Measurements from ENCODE around the gene ERICH2.

ERICH2 gene

DNA sequence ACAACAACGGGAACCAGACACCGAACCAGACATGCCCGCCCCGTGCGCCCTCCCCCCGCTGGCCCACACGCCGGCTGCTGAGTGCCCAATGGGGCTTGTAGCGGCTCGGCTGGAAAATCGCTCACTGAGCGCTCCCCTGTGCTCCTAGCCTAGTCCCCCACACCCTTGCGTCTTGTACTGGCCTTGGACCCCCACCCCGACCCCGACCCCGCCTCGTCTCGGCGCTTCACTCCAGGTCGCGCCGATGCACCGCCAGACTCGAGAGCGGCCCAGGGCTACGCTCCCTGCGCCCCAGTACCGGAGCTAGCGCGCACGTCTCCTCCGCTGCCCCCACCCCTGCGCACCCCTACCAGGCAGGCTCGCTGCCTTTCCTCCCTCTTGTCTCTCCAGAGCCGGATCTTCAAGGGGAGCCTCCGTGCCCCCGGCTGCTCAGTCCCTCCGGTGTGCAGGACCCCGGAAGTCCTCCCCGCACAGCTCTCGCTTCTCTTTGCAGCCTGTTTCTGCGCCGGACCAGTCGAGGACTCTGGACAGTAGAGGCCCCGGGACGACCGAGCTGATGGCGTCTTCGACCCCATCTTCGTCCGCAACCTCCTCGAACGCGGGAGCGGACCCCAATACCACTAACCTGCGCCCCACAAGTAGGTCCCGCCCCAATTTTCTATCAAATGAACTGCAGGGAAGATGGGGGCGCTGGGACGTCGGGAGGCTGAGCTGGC lies 48.0 kb downstream of the ERICH2 start:
- TF ChIP-seq, protein P1, sequence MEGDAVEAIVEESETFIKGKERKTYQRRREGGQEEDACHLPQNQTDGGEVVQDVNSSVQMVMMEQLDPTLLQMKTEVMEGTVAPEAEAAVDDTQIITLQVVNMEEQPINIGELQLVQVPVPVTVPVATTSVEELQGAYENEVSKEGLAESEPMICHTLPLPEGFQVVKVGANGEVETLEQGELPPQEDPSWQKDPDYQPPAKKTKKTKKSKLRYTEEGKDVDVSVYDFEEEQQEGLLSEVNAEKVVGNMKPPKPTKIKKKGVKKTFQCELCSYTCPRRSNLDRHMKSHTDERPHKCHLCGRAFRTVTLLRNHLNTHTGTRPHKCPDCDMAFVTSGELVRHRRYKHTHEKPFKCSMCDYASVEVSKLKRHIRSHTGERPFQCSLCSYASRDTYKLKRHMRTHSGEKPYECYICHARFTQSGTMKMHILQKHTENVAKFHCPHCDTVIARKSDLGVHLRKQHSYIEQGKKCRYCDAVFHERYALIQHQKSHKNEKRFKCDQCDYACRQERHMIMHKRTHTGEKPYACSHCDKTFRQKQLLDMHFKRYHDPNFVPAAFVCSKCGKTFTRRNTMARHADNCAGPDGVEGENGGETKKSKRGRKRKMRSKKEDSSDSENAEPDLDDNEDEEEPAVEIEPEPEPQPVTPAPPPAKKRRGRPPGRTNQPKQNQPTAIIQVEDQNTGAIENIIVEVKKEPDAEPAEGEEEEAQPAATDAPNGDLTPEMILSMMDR (IDR thresholded peaks at IDR 0.05; ENCODE audit: low read depth, low read length): no peak
- no peak for DNase-seq (ENCODE audit: extremely low read depth, low read depth)

DNA sequence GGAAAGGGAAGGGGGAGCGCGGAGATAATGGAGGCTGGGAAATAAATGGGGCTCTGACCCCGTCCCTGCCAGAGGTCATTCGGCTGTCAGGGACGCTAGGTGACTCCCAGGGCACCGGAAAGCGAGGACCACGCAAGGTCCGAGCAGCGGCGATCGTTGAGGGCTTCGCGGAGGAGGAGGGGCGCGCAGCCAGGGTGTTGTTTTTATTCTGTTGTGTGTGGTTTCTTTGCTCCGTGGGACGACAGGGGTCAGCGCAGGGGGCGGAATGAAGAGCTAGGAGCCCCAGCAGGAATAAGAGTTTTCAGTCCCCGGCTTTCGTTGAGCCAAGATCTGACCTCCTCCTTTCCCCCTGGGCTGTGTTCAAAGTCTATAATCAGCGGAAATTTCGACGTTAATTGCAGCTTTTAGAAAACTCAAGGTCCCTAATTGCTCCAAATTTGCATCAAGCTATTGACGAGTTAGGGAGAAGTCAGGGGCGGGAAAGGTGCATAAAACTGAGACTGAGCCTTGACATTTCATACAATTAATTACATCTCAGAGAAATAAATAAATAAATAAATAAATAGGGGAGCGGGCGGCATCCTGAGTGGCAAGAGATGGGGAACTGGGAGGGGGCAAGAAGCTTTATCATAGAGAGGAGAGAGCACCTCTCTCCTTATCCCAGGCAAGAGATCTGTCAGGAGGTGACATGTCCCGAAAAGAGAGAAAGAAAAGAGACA lies 48.7 kb downstream of the ERICH2 start:
- no peak for DNase-seq (ENCODE audit: extremely low read depth, low read depth)
- TF ChIP-seq, protein P1 (IDR thresholded peaks at IDR 0.05; ENCODE audit: low read depth, low read length): no peak

DNA sequence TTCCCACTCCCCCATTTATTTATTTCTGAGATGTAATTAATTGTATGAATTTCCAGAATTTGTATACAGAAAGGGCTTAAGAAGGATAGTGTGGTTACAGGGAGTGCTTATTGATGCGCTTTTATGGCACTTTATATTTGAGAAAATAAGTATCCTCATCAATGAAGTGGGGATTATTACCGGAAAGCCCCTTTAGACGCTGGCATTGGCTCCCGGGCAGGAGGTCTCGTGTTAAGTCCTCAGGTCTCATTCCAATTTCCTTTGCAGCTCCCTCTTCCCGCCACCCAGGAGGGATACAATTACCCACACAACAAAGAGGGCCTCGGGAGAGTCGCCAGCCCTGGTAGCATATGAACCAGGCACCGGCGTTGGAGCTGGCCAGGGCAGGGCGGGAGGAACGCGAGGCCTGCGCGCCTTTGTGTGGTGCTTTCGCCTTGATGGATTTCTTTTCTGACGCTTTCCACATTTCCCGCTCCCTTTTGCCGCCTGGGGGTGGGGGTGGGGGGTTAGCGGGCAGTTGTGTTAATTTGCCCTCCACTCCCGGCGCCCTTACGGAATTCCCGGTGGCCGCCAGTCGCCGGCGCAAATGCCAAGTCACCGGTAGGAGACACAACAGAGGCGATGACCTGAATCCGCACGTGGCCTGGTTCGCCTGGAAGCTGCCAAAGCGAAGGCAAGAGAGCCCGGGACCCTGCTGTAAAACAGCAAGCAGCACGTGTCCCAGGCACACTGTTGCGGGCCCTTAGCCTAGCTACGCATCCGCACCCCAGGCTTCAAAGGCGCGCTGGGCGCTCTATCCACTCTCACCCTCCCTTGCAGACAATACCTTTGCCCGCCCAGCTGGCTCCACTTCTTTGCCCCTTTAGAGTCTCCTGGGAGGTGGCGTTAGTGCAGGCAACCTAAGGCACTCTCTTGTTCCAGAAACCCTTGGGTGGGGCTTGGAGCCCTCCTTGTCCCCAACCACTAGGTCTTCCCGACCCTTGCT lies 49.8 kb downstream of the ERICH2 start:
- TF ChIP-seq, protein P1 (IDR thresholded peaks at IDR 0.05; ENCODE audit: low read depth, low read length): no peak
- no peak for DNase-seq (ENCODE audit: extremely low read depth, low read depth)

DNA sequence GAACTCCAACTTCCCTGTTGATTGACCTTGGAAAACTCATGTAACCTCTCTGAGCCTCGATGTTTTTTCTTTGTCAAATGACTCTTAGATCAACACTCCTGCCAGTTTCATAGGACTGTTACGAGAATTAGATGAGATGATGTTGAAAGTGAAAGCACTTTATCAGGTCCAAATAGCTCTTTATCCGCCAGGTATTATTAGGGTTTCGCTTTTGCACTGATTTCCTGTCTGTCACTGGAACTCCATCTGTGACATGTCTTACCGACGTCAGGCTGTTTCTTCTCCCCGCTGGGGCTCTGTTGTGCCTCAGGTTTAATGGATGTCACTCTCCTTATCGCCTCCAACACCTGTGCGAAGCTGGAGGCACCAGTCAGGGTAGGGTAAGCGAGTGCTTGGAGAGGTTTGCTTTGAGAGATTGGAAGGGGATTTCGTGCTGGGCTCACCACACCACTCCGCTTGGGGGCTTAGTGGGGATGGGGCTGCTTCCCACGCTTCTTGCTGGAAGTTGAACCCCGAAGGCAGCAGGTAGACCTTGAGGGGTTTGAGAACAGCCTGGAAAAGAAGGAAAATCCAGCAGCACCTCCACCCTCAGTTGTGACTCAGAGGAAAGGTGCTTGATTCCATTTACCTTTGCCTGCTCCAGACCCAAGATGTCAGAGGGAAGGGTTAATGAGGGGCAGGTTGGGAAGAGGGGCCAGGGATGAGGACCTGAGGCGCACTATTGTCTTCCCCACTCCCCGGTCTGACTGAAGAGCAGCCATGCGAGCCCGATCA lies 50.8 kb downstream of the ERICH2 start:
- no peak for DNase-seq (ENCODE audit: extremely low read depth, low read depth)
- TF ChIP-seq, protein P1 (IDR thresholded peaks at IDR 0.05; ENCODE audit: low read depth, low read length): no peak

DNA sequence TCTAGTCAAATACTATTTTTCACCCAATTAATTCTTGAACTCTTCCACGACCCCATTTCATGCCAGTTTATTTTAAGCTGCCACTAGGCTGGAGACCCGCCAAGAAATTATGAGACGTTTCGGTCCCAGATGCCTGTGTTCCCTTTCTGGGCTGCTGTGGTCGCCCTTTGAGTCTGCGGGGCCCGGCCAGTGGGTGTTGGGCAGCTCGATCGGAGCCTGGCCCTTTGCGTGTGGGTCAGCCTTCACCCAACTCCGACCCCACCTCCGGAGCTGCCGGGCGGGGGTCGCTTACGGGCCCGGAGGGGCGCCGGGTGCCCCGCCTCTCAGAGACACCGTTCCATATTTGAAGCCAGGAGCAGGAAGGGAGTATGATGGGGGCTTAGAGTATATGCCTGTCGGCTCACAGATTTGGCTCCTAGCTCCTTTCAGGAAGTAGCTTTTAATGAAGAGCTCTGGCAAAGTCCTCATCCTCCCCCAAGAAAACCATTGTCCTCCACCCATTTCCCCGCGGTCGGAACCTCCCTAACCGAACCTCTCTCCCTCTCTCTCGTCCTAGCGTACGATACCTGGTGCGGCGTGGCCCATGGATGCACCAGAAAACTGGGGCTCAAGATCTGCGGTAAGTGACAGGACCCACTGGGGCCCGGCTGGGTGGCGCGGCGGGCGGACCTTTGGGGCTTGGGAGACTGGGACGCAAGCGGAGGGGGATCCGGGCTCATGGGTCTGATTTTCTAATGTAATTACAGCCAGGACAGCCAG lies 51.5 kb downstream of the ERICH2 start:
- no peak for DNase-seq (ENCODE audit: extremely low read depth, low read depth)
- TF ChIP-seq, protein P1 (IDR thresholded peaks at IDR 0.05; ENCODE audit: low read depth, low read length): no peak
